Measurements from ENCODE around the gene LYRM4. TPM values are rescaled to one million over a fixed set of nuclear protein-coding genes. Genes with fewer than 3 reads are reported as not detected.

Gene LYRM4
- total and polyA plus RNA-seq, 8 donors, result 25.2 to 47.4 (median 42.0) TPM

DNA sequence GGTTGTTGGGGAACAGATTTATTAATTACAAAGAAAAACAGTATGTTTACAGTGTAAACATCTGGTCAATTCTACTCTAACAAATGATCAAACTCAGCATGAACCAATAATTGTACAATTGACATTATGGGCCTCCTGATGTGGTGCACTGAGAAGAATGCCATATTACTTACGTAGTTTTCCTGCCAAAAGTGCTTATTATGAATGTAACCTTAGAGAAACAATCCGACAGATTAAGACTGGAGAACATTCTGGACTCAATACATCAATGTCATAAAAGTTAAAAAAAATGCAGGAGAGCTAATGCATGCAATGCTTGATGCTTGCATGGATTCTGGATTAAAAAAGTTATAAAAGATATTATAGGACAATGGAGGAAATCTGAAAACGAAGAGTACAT is 69.0 kb downstream of the LYRM4 start:
- no peaks in the 10 kb centered on the region for H3K27me3 ChIP-seq
- no peak overlapping the region for H3K4me3 ChIP-seq
- H3K4me1 ChIP-seq, result no peaks in the 10 kb centered on the region
- H3K36me3 ChIP-seq, result no peaks in the 10 kb centered on the region
- intact Hi-C loops (cut with DNase I), result no loop called here
- no peaks in the 10 kb centered on the region for H3K9me3 ChIP-seq
- ATAC-seq (no peak), DNase-seq (no peak)
- TF ChIP-seq, protein P1, sequence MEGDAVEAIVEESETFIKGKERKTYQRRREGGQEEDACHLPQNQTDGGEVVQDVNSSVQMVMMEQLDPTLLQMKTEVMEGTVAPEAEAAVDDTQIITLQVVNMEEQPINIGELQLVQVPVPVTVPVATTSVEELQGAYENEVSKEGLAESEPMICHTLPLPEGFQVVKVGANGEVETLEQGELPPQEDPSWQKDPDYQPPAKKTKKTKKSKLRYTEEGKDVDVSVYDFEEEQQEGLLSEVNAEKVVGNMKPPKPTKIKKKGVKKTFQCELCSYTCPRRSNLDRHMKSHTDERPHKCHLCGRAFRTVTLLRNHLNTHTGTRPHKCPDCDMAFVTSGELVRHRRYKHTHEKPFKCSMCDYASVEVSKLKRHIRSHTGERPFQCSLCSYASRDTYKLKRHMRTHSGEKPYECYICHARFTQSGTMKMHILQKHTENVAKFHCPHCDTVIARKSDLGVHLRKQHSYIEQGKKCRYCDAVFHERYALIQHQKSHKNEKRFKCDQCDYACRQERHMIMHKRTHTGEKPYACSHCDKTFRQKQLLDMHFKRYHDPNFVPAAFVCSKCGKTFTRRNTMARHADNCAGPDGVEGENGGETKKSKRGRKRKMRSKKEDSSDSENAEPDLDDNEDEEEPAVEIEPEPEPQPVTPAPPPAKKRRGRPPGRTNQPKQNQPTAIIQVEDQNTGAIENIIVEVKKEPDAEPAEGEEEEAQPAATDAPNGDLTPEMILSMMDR (IDR thresholded peaks at IDR 0.05), result no peak
- no peak overlapping the region for H3K27ac ChIP-seq

GRCh38 chr6:5191222-5191621 is 69.5 kb downstream of the LYRM4 start:
- Histone ChIP-seq H3K9me3 (no peaks in the 10 kb centered on the region), H3K36me3 (no peaks in the 10 kb centered on the region), H3K4me1 (no peaks in the 10 kb centered on the region), H3K27ac (no peak overlapping the region), H3K4me3 (no peak overlapping the region), H3K27me3 (no peaks in the 10 kb centered on the region)
- TF ChIP-seq, protein P1 (IDR thresholded peaks at IDR 0.05), result no peak
- no peak for ATAC-seq
- intact Hi-C loops (cut with DNase I), result no loop called here
- DNase-seq, result no peak

DNA sequence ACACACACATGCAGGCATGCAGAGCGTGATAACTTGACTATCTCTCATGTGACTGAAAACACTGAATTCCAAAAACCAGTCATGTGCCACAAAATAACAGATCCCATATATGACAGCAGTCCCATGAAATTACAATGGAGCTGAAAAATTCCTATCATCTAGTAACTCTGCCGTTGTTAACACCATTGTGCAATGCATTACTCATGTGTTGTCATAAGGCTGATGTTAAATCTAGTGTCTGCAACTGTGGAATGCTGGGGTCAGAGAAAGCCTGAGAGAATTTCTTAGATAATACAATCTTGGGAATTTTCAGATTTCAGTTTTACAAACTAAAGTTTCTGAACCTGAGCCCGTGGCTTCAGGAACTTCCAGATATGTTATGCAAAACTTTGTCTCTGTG is 70.2 kb downstream of the LYRM4 start:
- H3K27ac ChIP-seq, result no peak overlapping the region
- intact Hi-C loops (cut with DNase I), result no loop called here
- DNase-seq, result no peak
- no peaks in the 10 kb centered on the region for H3K9me3 ChIP-seq
- ATAC-seq, result peak; percentile 56
- H3K4me1 ChIP-seq, result no peaks in the 10 kb centered on the region
- H3K27me3 ChIP-seq, result no peaks in the 10 kb centered on the region
- TF ChIP-seq, protein P1 (IDR thresholded peaks at IDR 0.05), result no peak
- no peak overlapping the region for H3K4me3 ChIP-seq
- no peaks in the 10 kb centered on the region for H3K36me3 ChIP-seq

DNA sequence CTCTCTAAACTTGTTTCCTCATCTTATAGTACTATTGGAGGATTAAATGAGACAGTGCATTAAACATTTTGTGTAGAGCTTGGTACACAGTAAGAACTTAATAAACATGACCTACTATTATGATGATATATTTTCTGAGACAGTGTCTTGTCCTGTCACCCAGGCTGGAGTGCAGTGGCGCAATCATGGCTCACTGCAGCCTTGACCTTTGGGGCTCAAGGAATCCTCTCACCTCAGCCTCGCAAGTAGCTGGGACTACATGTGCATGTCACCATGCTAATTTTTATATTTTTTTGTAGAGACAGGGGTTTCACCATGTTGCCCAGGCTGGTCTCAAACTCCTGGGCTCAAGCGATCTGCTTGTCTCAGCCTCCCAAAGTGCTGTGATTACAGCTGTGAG is 72.1 kb downstream of the LYRM4 start:
- intact Hi-C loops (cut with DNase I), result no loop called here
- no peak for ATAC-seq
- H3K4me3 ChIP-seq, result no peak overlapping the region

DNA sequence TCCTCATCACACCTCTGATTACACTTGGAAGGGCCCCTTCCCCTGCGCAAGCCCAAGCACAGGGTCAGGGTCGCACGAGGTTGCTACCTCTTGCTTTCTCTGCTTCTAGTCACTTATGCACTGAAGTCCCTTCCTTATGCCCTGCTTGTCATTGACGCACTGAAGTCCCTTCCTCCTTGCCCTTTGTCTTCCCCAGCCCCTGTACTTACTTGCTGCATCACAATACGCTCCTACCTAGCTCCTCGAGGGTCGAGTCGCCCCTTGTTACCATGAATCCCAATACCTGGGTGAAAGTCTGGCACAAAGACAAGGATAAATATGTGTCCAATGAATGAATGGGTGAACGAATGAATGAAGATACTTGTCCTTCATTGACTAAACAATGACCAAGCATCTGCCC is 75.9 kb downstream of the LYRM4 start:
- no peaks in the 10 kb centered on the region for H3K9me3 ChIP-seq
- no peaks in the 10 kb centered on the region for H3K27me3 ChIP-seq
- TF ChIP-seq, protein P1 (IDR thresholded peaks at IDR 0.05), result no peak
- DNase-seq (no peak), ATAC-seq (no peak)
- intact Hi-C loops (cut with DNase I), result no loop called here
- H3K27ac ChIP-seq, result no peak overlapping the region
- no peaks in the 10 kb centered on the region for H3K4me1 ChIP-seq
- no peaks in the 10 kb centered on the region for H3K36me3 ChIP-seq
- no peak overlapping the region for H3K4me3 ChIP-seq

More for the DNA sequence above, 72.1 kb downstream of the LYRM4 start:
- Histone ChIP-seq H3K36me3 (no peaks in the 10 kb centered on the region), H3K9me3 (no peaks in the 10 kb centered on the region), H3K27ac (no peak overlapping the region), H3K27me3 (no peaks in the 10 kb centered on the region), H3K4me1 (no peaks in the 10 kb centered on the region)
- DNase-seq, result no peak
- TF ChIP-seq, protein P1 (IDR thresholded peaks at IDR 0.05), result no peak
